C4-2B (cell line): ENCODE data around the gene RAPGEF4.

Experiments used
- ZFX ChIP-seq: fragments of 450-650 bp; IDR thresholded peaks from 2 replicates; pipeline ENCODE4 v1.6.1; 2017
- TF ChIP-seq, protein P1 (sequence below): fragments of 450-650 bp; conservative IDR thresholded peaks from 2 replicates; pipeline ENCODE4 v1.5.1; 2017; ENCODE audit warnings: mild to moderate bottlenecking

DNA sequence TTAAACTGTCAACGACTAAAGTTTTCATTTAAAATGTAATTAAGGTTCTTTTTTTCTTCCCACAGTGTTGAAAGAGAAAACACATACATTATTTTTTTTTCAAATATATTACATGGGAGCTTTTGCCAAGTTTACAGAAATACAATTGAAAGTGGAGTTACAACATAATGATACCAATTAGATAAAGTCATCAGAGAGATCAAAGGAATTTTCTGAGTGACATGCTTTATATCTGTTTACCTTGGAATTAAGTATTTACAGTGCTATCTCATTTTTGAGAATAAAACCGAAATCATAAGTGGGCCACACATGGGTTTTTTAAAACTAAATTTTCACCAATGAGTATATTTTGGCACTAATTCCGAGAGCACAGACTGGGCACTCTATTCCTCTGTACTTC lies 165.2 kb downstream of the RAPGEF4 start:
- TF ChIP-seq, protein P1, sequence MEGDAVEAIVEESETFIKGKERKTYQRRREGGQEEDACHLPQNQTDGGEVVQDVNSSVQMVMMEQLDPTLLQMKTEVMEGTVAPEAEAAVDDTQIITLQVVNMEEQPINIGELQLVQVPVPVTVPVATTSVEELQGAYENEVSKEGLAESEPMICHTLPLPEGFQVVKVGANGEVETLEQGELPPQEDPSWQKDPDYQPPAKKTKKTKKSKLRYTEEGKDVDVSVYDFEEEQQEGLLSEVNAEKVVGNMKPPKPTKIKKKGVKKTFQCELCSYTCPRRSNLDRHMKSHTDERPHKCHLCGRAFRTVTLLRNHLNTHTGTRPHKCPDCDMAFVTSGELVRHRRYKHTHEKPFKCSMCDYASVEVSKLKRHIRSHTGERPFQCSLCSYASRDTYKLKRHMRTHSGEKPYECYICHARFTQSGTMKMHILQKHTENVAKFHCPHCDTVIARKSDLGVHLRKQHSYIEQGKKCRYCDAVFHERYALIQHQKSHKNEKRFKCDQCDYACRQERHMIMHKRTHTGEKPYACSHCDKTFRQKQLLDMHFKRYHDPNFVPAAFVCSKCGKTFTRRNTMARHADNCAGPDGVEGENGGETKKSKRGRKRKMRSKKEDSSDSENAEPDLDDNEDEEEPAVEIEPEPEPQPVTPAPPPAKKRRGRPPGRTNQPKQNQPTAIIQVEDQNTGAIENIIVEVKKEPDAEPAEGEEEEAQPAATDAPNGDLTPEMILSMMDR = no peak
- no peak for TF ChIP-seq ZFX
